Measurements from ENCODE around the gene PPP6R3.

Gene PPP6R3

GRCh38 chr11:68450711-68451110, 9.8 kb upstream of the PPP6R3 start:
- H3K79me2 ChIP-seq (ENCODE audit: control insufficient read depth, insufficient read depth, low read length, poor library complexity): no peaks in the 10 kb centered on the region
- H3K36me3 ChIP-seq (ENCODE audit: control insufficient read depth in 1 of 2, insufficient read depth in 2 of 2, low read length in 2 of 2): peaks cover 5 to 13% of the 10 kb centered on the region in 2 experiments
- no peaks in the 10 kb centered on the region for H3K4me1 ChIP-seq (ENCODE audit: control insufficient read depth in 1 of 2, insufficient read depth in 2 of 2, low read length in 2 of 2)
- H3K4ac ChIP-seq (ENCODE audit: low read depth, low read length): no peak overlapping the region
- H3K27me3 ChIP-seq (ENCODE audit: insufficient read depth, low read length): no peaks in the 10 kb centered on the region
- no peak overlapping the region for H3K4me2 ChIP-seq (ENCODE audit: low read length)
- H3K9me3 ChIP-seq (ENCODE audit: insufficient read depth, low read depth, low read length): peaks cover 2% of the 10 kb centered on the region
- no peak overlapping the region for H3K18ac ChIP-seq (ENCODE audit: low read length)
- no peak overlapping the region for H4K91ac ChIP-seq (ENCODE audit: low read depth, low read length)
- H3K27ac ChIP-seq (ENCODE audit: low read depth, low read length): no peak overlapping the region
- no peak overlapping the region for H4K8ac ChIP-seq (ENCODE audit: low read depth, low read length)
- DNase-seq: no peak
- no peak overlapping the region for H3K23ac ChIP-seq (ENCODE audit: low read length)
- no CpG with 5 or more reads among the region's 8 CpGs for WGBS (ENCODE audit: extremely low coverage, insufficient coverage, insufficient read length)
- H2BK5ac ChIP-seq (ENCODE audit: low read depth, low read length, poor library complexity): no peak overlapping the region
- no peak overlapping the region for H2AK5ac ChIP-seq (ENCODE audit: low read length)
- H2AFZ ChIP-seq (ENCODE audit: insufficient read depth, low read length, poor library complexity): no peak overlapping the region
- H3K79me1 ChIP-seq (ENCODE audit: low read length): no peaks in the 10 kb centered on the region
- H3K9ac ChIP-seq (ENCODE audit: low read length): no peak overlapping the region
- no peak overlapping the region for H3K14ac ChIP-seq (ENCODE audit: low read length)
- no peak overlapping the region for H3K4me3 ChIP-seq (ENCODE audit: low read depth, low read length)
- H2BK12ac ChIP-seq (ENCODE audit: low read length): no peak overlapping the region
- no peak overlapping the region for H4K12ac ChIP-seq (ENCODE audit: low read depth, low read length)
- H2BK120ac ChIP-seq (ENCODE audit: insufficient read depth, low read length, poor library complexity): no peak overlapping the region

- Histone ChIP-seq H2BK12ac (ENCODE audit: low read length) (no peak overlapping the region), H3K79me1 (ENCODE audit: low read length) (peaks cover 1% of the 10 kb centered on the region), H3K23ac (ENCODE audit: low read length) (no peak overlapping the region), H3K18ac (ENCODE audit: low read length) (no peak overlapping the region), H4K8ac (ENCODE audit: low read depth, low read length) (no peak overlapping the region), H3K27me3 (ENCODE audit: insufficient read depth, low read length) (no peaks in the 10 kb centered on the region), H4K12ac (ENCODE audit: low read depth, low read length) (no peak overlapping the region), H2BK5ac (ENCODE audit: low read depth, low read length, poor library complexity) (no peak overlapping the region), H4K91ac (ENCODE audit: low read depth, low read length) (no peak overlapping the region), H3K79me2 (ENCODE audit: control insufficient read depth, insufficient read depth, low read length, poor library complexity) (no peaks in the 10 kb centered on the region), H3K4ac (ENCODE audit: low read depth, low read length) (no peak overlapping the region), H3K9ac (ENCODE audit: low read length) (no peak overlapping the region), H3K4me2 (ENCODE audit: low read length) (no peak overlapping the region), H3K27ac (ENCODE audit: low read depth, low read length) (no peak overlapping the region), H3K4me1 (ENCODE audit: control insufficient read depth in 1 of 2, insufficient read depth in 2 of 2, low read length in 2 of 2) (peaks cover 0 to 4% of the 10 kb centered on the region in 2 experiments), H2BK120ac (ENCODE audit: insufficient read depth, low read length, poor library complexity) (no peak overlapping the region), H3K9me3 (ENCODE audit: insufficient read depth, low read depth, low read length) (peaks cover 2% of the 10 kb centered on the region), H3K14ac (ENCODE audit: low read length) (no peak overlapping the region), H2AFZ (ENCODE audit: insufficient read depth, low read length, poor library complexity) (no peak overlapping the region), H3K36me3 (ENCODE audit: control insufficient read depth in 1 of 2, insufficient read depth in 2 of 2, low read length in 2 of 2) (peaks cover 0 to 2% of the 10 kb centered on the region in 2 experiments), H3K4me3 (ENCODE audit: low read depth, low read length) (no peak overlapping the region), H2AK5ac (ENCODE audit: low read length) (no peak overlapping the region)
- WGBS (ENCODE audit: extremely low coverage, insufficient coverage, insufficient read length): no CpG with 5 or more reads among the region's 8 CpGs
- no peak for DNase-seq
Observed at GRCh38 chr11:68454767-68455166, 5.8 kb upstream of the PPP6R3 start.

GRCh38 chr11:68455485-68455884, 5.1 kb upstream of the PPP6R3 start:
- H3K9me3 ChIP-seq (ENCODE audit: insufficient read depth, low read depth, low read length): no peaks in the 10 kb centered on the region
- no CpG with 5 or more reads among the region's 8 CpGs for WGBS (ENCODE audit: extremely low coverage, insufficient coverage, insufficient read length)
- no peak overlapping the region for H3K4me2 ChIP-seq (ENCODE audit: low read length)
- no peak overlapping the region for H3K27ac ChIP-seq (ENCODE audit: low read depth, low read length)
- H3K4me3 ChIP-seq (ENCODE audit: low read depth, low read length): no peak overlapping the region
- H2BK12ac ChIP-seq (ENCODE audit: low read length): no peak overlapping the region
- no peak overlapping the region for H3K9ac ChIP-seq (ENCODE audit: low read length)
- no peaks in the 10 kb centered on the region for H3K36me3 ChIP-seq (ENCODE audit: control insufficient read depth in 1 of 2, insufficient read depth in 2 of 2, low read length in 2 of 2)
- H3K79me2 ChIP-seq (ENCODE audit: control insufficient read depth, insufficient read depth, low read length, poor library complexity): no peaks in the 10 kb centered on the region
- no peak for DNase-seq
- peaks cover 0 to 5% of the 10 kb centered on the region in 2 experiments for H3K4me1 ChIP-seq (ENCODE audit: control insufficient read depth in 1 of 2, insufficient read depth in 2 of 2, low read length in 2 of 2)
- H3K23ac ChIP-seq (ENCODE audit: low read length): no peak overlapping the region
- no peak overlapping the region for H4K8ac ChIP-seq (ENCODE audit: low read depth, low read length)
- H3K18ac ChIP-seq (ENCODE audit: low read length): no peak overlapping the region
- H3K14ac ChIP-seq (ENCODE audit: low read length): no peak overlapping the region
- peaks cover 2% of the 10 kb centered on the region for H3K79me1 ChIP-seq (ENCODE audit: low read length)
- no peak overlapping the region for H2BK5ac ChIP-seq (ENCODE audit: low read depth, low read length, poor library complexity)
- H3K27me3 ChIP-seq (ENCODE audit: insufficient read depth, low read length): no peaks in the 10 kb centered on the region
- no peak overlapping the region for H4K12ac ChIP-seq (ENCODE audit: low read depth, low read length)
- no peak overlapping the region for H2AK5ac ChIP-seq (ENCODE audit: low read length)
- H2BK120ac ChIP-seq (ENCODE audit: insufficient read depth, low read length, poor library complexity): no peak overlapping the region
- H3K4ac ChIP-seq (ENCODE audit: low read depth, low read length): no peak overlapping the region
- no peak overlapping the region for H4K91ac ChIP-seq (ENCODE audit: low read depth, low read length)
- no peak overlapping the region for H2AFZ ChIP-seq (ENCODE audit: insufficient read depth, low read length, poor library complexity)

- Histone ChIP-seq H3K36me3 (ENCODE audit: control insufficient read depth in 1 of 2, insufficient read depth in 2 of 2, low read length in 2 of 2) (no peaks in the 10 kb centered on the region), H4K91ac (ENCODE audit: low read depth, low read length) (no peak overlapping the region), H3K4me2 (ENCODE audit: low read length) (no peak overlapping the region), H2BK5ac (ENCODE audit: low read depth, low read length, poor library complexity) (no peak overlapping the region), H3K18ac (ENCODE audit: low read length) (no peak overlapping the region), H4K12ac (ENCODE audit: low read depth, low read length) (no peak overlapping the region), H2BK12ac (ENCODE audit: low read length) (no peak overlapping the region), H3K23ac (ENCODE audit: low read length) (no peak overlapping the region), H3K27ac (ENCODE audit: low read depth, low read length) (no peak overlapping the region), H2AK5ac (ENCODE audit: low read length) (no peak overlapping the region), H3K14ac (ENCODE audit: low read length) (no peak overlapping the region), H3K9me3 (ENCODE audit: insufficient read depth, low read depth, low read length) (no peaks in the 10 kb centered on the region), H3K4me3 (ENCODE audit: low read depth, low read length) (no peak overlapping the region), H3K4me1 (ENCODE audit: control insufficient read depth in 1 of 2, insufficient read depth in 2 of 2, low read length in 2 of 2) (peaks cover 4 to 5% of the 10 kb centered on the region in 2 experiments), H2AFZ (ENCODE audit: insufficient read depth, low read length, poor library complexity) (no peak overlapping the region), H4K8ac (ENCODE audit: low read depth, low read length) (no peak overlapping the region), H3K27me3 (ENCODE audit: insufficient read depth, low read length) (no peaks in the 10 kb centered on the region), H3K9ac (ENCODE audit: low read length) (no peak overlapping the region), H2BK120ac (ENCODE audit: insufficient read depth, low read length, poor library complexity) (no peak overlapping the region), H3K4ac (ENCODE audit: low read depth, low read length) (no peak overlapping the region), H3K79me2 (ENCODE audit: control insufficient read depth, insufficient read depth, low read length, poor library complexity) (peaks cover 13% of the 10 kb centered on the region), H3K79me1 (ENCODE audit: low read length) (peaks cover 9% of the 10 kb centered on the region)
- no peak for DNase-seq
- no CpG with 5 or more reads among the region's 8 CpGs for WGBS (ENCODE audit: extremely low coverage, insufficient coverage, insufficient read length)
Observed at GRCh38 chr11:68457216-68457897, 3.2 kb upstream of the PPP6R3 start.

Measured in trophoblast cell (in vitro differentiated cells and primary cell).